Motor neuron (in vitro differentiated cells): ENCODE data around the gene CA7. TPM values are rescaled to one million over a fixed set of nuclear protein-coding genes. Genes with fewer than 3 reads are reported as not detected.
"Not testable (repeated sequence)": the region's sequence is repeated elsewhere in the genome, so short reads cannot be mapped to it uniquely, and the experiment has no call there.

Source experiments
- ATAC-seq, 8 experiments: fragments of 200-7000 bp; cut with Tn5 transposase; replicated peaks in 6 of 8; 2 replicates each; pipeline ENCODE4 v1.8.0; 2021; ENCODE audit warnings: mild to moderate bottlenecking in 8 of 8, moderate library complexity in 8 of 8
- H3K27ac ChIP-seq, 2 donors: fragments of 250-450 bp; sonication (Bioruptor Pico); 2 replicates each; pipeline ENCODE4 v1.9.0; 2021; ENCODE audit warnings: antibody characterized with exemption in 2 of 2, mild to moderate bottlenecking in 2 of 2, moderate library complexity in 1 of 2
- H3K4me1 ChIP-seq, 2 donors: fragments of 250-450 bp; sonication (Bioruptor Pico); replicated peaks in 1 of 2; 2 replicates each; pipeline ENCODE4 v1.6.1; 2021; ENCODE audit warnings: antibody characterized with exemption in 2 of 2, mild to moderate bottlenecking in 2 of 2, moderate library complexity in 1 of 2
- H3K4me3 ChIP-seq, 5 donors: fragments of 250-450 bp; sonication (Bioruptor Pico); 2 replicates each; pipeline ENCODE4 v1.9.0; 2021; ENCODE audit warnings: antibody characterized with exemption in 5 of 5, mild to moderate bottlenecking in 5 of 5, moderate library complexity in 4 of 5
- WGBS, 10 experiments: fragments of 450-650 bp; shearing (Covaris generic); methylation state at CpG; one replicate each; pipeline ENCODE4 v1.0.0; 2022; 5-methylcytosine and 5-hydroxymethylcytosine counted together
- in situ Hi-C, 9 experiments: fragments of 400-800 bp; cut with MboI; loops; one replicate each; pipeline ENCODE4 v1.15.0; 2021; ENCODE audit warnings: low sequenced_read_pairs in 9 of 9, low pct_unique_long_range_greater_than_20kb in 2 of 9; ENCODE audit not compliant: unreplicated experiment in 9 of 9
- total RNA-seq, 8 experiments: library from RNA; unstranded; fragments of 300-600 nt; gene quantifications; 2 replicates each; pipeline versions ENCODE4 v1.2.3 to v1.2.4, GENCODE V29; 2022

CA7 gene
- total RNA-seq, 8 experiments from 2014 or later, result 0.20 to 2.6 (median 0.42) TPM; not detected in 4

- in situ Hi-C loops, result loop anchor here in 6 of 9 experiments (10.0 to 25.0 kb wide), 3 partner anchors 257 to 465 kb away; partner anchors contain the start of gene CMTM3 (in 1 of the 6)
- ATAC-seq, result no peak
- WGBS, 10 experiments, result 71 to 100% (median 100%) methylated on average over 1 of the region's 1 CpG; no CpG with 5 or more reads in 7 of the 10 experiments
- Histone ChIP-seq H3K27ac (no peak overlapping the region), H3K4me3 (no peak overlapping the region), H3K4me1 (peaks cover 0 to 4% of the 10 kb centered on the region in 2 donors)
Measured at GRCh38 chr16:66869424-66869823, 25.2 kb downstream of the CA7 start.

- not testable (repeated sequence) for H3K4me1 ChIP-seq, H3K27ac ChIP-seq, ATAC-seq, H3K4me3 ChIP-seq
- WGBS, 10 experiments, result 14 to 100% (median 95%) methylated on average over 1 to 2 of the region's 2 CpGs; no CpG with 5 or more reads in 6 of the 10 experiments
- in situ Hi-C loops, result loop anchor here in 5 of 9 experiments (25.0 kb wide), 2 partner anchors 259 to 459 kb away; partner anchors contain the start of gene CMTM3 (in 1 of the 5)
Measured at GRCh38 chr16:66871363-66871762, 27.1 kb downstream of the CA7 start.

- H3K27ac ChIP-seq, result no peak overlapping the region
- 80 to 100% (median 100%) methylated on average over 1 to 2 of the region's 3 CpGs; no CpG with 5 or more reads in 6 of the 10 experiments for WGBS, 10 experiments
- H3K4me1 ChIP-seq, result peaks cover 0 to 4% of the 10 kb centered on the region in 2 donors
- in situ Hi-C loops, result loop anchor here in 5 of 9 experiments (25.0 kb wide), 2 partner anchors 260 to 460 kb away; partner anchors contain the start of gene CMTM3 (in 1 of the 5)
- no peak overlapping the region for H3K4me3 ChIP-seq
- no peak for ATAC-seq
Measured at GRCh38 chr16:66871840-66872239, 27.6 kb downstream of the CA7 start.

- ATAC-seq, result no peak
- Histone ChIP-seq H3K27ac (no peak overlapping the region), H3K4me1 (peaks cover 0 to 4% of the 10 kb centered on the region in 2 donors), H3K4me3 (peak overlapping the region in 2 of 5 donors; percentile 11 to 25)
- in situ Hi-C loops, result loop anchor here in 5 of 9 experiments (25.0 kb wide), 2 partner anchors 260 to 460 kb away; partner anchors contain the start of gene CMTM3 (in 1 of the 5)
- WGBS, 10 experiments, result 62 to 100% (median 83%) methylated on average over 1 to 4 of the region's 4 CpGs; no CpG with 5 or more reads in 2 of the 10 experiments
Measured at GRCh38 chr16:66872559-66872942, 28.3 kb downstream of the CA7 start.

- 0 to 50% (median 18%) methylated on average over 1 to 34 of the region's 39 CpGs; no CpG with 5 or more reads in 4 of the 10 experiments for WGBS, 10 experiments
- Histone ChIP-seq H3K4me1 (peaks cover 0 to 4% of the 10 kb centered on the region in 2 donors), H3K4me3 (peak overlapping the region; percentile 8 to 25 (median 17)), H3K27ac (no peak overlapping the region)
- in situ Hi-C loops, result loop anchor here in 5 of 9 experiments (25.0 kb wide), 2 partner anchors 261 to 461 kb away; partner anchors contain the start of gene CMTM3 (in 1 of the 5)
- peak; percentile 98 to 99 (median 98) for ATAC-seq
Measured at GRCh38 chr16:66872943-66873684, 28.9 kb downstream of the CA7 start.

GRCh38 chr16:66873685-66874055 lies 29.5 kb downstream of the CA7 start:
- ATAC-seq, result no peak
- Histone ChIP-seq H3K4me1 (peaks cover 0 to 4% of the 10 kb centered on the region in 2 donors), H3K4me3 (no peak overlapping the region), H3K27ac (no peak overlapping the region)
- in situ Hi-C loops, result loop anchor here in 5 of 9 experiments (25.0 kb wide), 2 partner anchors 261 to 461 kb away; partner anchors contain the start of gene CMTM3 (in 1 of the 5)

- in situ Hi-C loops, result loop anchor here in 5 of 9 experiments (25.0 kb wide), 2 partner anchors 262 to 462 kb away; partner anchors contain the start of gene CMTM3 (in 1 of the 5)
- no peak for ATAC-seq
- H3K4me3 ChIP-seq, result no peak overlapping the region
- H3K4me1 ChIP-seq, result peaks cover 0 to 4% of the 10 kb centered on the region in 2 donors
- no peak overlapping the region for H3K27ac ChIP-seq
- WGBS, 10 experiments, result 20 to 100% (median 85%) methylated on average over 1 of the region's 1 CpG; no CpG with 5 or more reads in 4 of the 10 experiments
Measured at GRCh38 chr16:66874079-66874775, 30.0 kb downstream of the CA7 start.

GRCh38 chr16:66878067-66878466 lies 33.9 kb downstream of the CA7 start:
- Histone ChIP-seq H3K4me3 (no peak overlapping the region), H3K27ac (no peak overlapping the region), H3K4me1 (peaks cover 0 to 6% of the 10 kb centered on the region in 2 donors)
- ATAC-seq, result no peak
- 46 to 100% (median 74%) methylated on average over 1 to 4 of the region's 5 CpGs; no CpG with 5 or more reads in 2 of the 10 experiments for WGBS, 10 experiments
- in situ Hi-C loops, result no loop called here

GRCh38 chr16:66880288-66881013 lies 36.2 kb downstream of the CA7 start, which contains the start of gene PDP2:
Gene PDP2 (plus strand): TSS chr16:66880515. CDS start chr16:66884285, 3,770 bp downstream.
- 0 to 2% (median 0%) methylated on average over 3 to 23 of the region's 58 CpGs; no CpG with 5 or more reads in 7 of the 10 experiments for WGBS, 10 experiments
- peak; percentile 97 to 99 (median 98) for ATAC-seq
- peak within 1 kb of the TSS; percentile 51 to 68 (median 56) for H3K4me3 ChIP-seq
- in situ Hi-C loops, result no loop called here
- peaks cover 0 to 4% of the 10 kb centered on the region in 2 donors for H3K4me1 ChIP-seq
- peak within 1 kb of the TSS in 1 of 2 donors; percentile 15 for H3K27ac ChIP-seq

- H3K4me1 ChIP-seq, result peaks cover 0 to 4% of the 10 kb centered on the region in 2 donors
- ATAC-seq, result peak in 3 of 8 experiments; percentile 3 to 10 (median 5)
- H3K27ac ChIP-seq, result no peak overlapping the region
- 0 to 7% (median 3%) methylated on average over 1 to 9 of the region's 23 CpGs; no CpG with 5 or more reads in 5 of the 10 experiments for WGBS, 10 experiments
- peak overlapping the region; percentile 51 to 68 (median 56) for H3K4me3 ChIP-seq
- in situ Hi-C loops, result no loop called here
Measured at GRCh38 chr16:66881014-66881417, 36.8 kb downstream of the CA7 start.

GRCh38 chr16:66881560-66881959 lies 37.3 kb downstream of the CA7 start:
- in situ Hi-C loops, result no loop called here
- WGBS, 10 experiments, result 17 to 100% (median 83%) methylated on average over 1 to 2 of the region's 2 CpGs; no CpG with 5 or more reads in 3 of the 10 experiments
- H3K4me1 ChIP-seq, result peaks cover 0 to 4% of the 10 kb centered on the region in 2 donors
- no peak for ATAC-seq
- no peak overlapping the region for H3K27ac ChIP-seq
- H3K4me3 ChIP-seq, result peak overlapping the region in 4 of 5 donors; percentile 51 to 68 (median 60)

- Histone ChIP-seq H3K4me1 (peaks cover 0 to 4% of the 10 kb centered on the region in 2 donors), H3K27ac (no peak overlapping the region), H3K4me3 (no peak overlapping the region)
- in situ Hi-C loops, result no loop called here
- 79 to 100% (median 90%) methylated on average over 1 to 8 of the region's 8 CpGs; no CpG with 5 or more reads in 1 of the 10 experiments for WGBS, 10 experiments
- no peak for ATAC-seq
Measured at GRCh38 chr16:66881964-66882508, 37.8 kb downstream of the CA7 start.
